ENCODE results near the gene DUS1L.

The DUS1L gene

GRCh38 chr17:82021107-82021899, 44.3 kb downstream of the DUS1L start:
- peak overlapping the region; percentile 67 to 85; a peak in 3 of 4 replicates for H3K4me3 ChIP-seq (ENCODE audit: low read depth in 1 of 2, low read length in 2 of 2)
- peak overlapping the region; percentile 73 for H3K9ac ChIP-seq (ENCODE audit: low read depth, low read length)
- peaks cover 43% of the 10 kb centered on the region for H3K79me2 ChIP-seq (ENCODE audit: insufficient read depth, low read length)
- peak overlapping the region; percentile 97 for H3K4me2 ChIP-seq (ENCODE audit: insufficient read depth, low read length)
- no peak for TF ChIP-seq EZH2 (IDR thresholded peaks at IDR 0.05; ENCODE audit: borderline replicate concordance, low read depth, low read length, severe bottlenecking)
- TF ChIP-seq, protein P1, sequence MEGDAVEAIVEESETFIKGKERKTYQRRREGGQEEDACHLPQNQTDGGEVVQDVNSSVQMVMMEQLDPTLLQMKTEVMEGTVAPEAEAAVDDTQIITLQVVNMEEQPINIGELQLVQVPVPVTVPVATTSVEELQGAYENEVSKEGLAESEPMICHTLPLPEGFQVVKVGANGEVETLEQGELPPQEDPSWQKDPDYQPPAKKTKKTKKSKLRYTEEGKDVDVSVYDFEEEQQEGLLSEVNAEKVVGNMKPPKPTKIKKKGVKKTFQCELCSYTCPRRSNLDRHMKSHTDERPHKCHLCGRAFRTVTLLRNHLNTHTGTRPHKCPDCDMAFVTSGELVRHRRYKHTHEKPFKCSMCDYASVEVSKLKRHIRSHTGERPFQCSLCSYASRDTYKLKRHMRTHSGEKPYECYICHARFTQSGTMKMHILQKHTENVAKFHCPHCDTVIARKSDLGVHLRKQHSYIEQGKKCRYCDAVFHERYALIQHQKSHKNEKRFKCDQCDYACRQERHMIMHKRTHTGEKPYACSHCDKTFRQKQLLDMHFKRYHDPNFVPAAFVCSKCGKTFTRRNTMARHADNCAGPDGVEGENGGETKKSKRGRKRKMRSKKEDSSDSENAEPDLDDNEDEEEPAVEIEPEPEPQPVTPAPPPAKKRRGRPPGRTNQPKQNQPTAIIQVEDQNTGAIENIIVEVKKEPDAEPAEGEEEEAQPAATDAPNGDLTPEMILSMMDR (IDR thresholded peaks at IDR 0.05; ENCODE audit: borderline replicate concordance, extremely low read depth, low read length, poor library complexity, severe bottlenecking) = peak; percentile 79
- peaks cover 43% of the 10 kb centered on the region for H4K20me1 ChIP-seq (ENCODE audit: insufficient read depth, low read length)
- ATAC-seq (ENCODE audit: insufficient read depth, low read depth) (no peak), DNase-seq (peak; percentile 64)
- H3K9me3 ChIP-seq (ENCODE audit: insufficient read depth, low read length, severe bottlenecking) = no peaks in the 10 kb centered on the region
- H2AFZ ChIP-seq (ENCODE audit: low read depth, low read length) = no peak overlapping the region
- H3K27me3 ChIP-seq (ENCODE audit: insufficient read depth, low read length, poor library complexity) = no peaks in the 10 kb centered on the region
- H3K36me3 ChIP-seq (ENCODE audit: insufficient read depth, low read length) = peaks cover 46% of the 10 kb centered on the region
- peaks cover 43% of the 10 kb centered on the region for H3K4me1 ChIP-seq (ENCODE audit: insufficient read depth, low read length)
- H3K27ac ChIP-seq (ENCODE audit: low read length) = peak overlapping the region; percentile 73; the same call in 1 of the 2 replicates

GRCh38 chr17:82020572-82021106, 45.0 kb downstream of the DUS1L start:
- no peak overlapping the region for H2AFZ ChIP-seq (ENCODE audit: low read depth, low read length)
- H3K36me3 ChIP-seq (ENCODE audit: insufficient read depth, low read length) = peaks cover 40% of the 10 kb centered on the region
- DNase-seq = no peak
- peaks cover 43% of the 10 kb centered on the region for H3K79me2 ChIP-seq (ENCODE audit: insufficient read depth, low read length)
- H3K9me3 ChIP-seq (ENCODE audit: insufficient read depth, low read length, severe bottlenecking) = no peaks in the 10 kb centered on the region
- H3K9ac ChIP-seq (ENCODE audit: low read depth, low read length) = peak overlapping the region; percentile 73
- TF ChIP-seq EZH2 (IDR thresholded peaks at IDR 0.05; ENCODE audit: borderline replicate concordance, low read depth, low read length, severe bottlenecking) = no peak
- TF ChIP-seq, protein P1 (IDR thresholded peaks at IDR 0.05; ENCODE audit: borderline replicate concordance, extremely low read depth, low read length, poor library complexity, severe bottlenecking) = no peak
- peak overlapping the region in 1 of 2 experiments; percentile 85; a peak in 1 of 4 replicates for H3K4me3 ChIP-seq (ENCODE audit: low read depth in 1 of 2, low read length in 2 of 2)
- no peaks in the 10 kb centered on the region for H3K27me3 ChIP-seq (ENCODE audit: insufficient read depth, low read length, poor library complexity)
- H3K4me1 ChIP-seq (ENCODE audit: insufficient read depth, low read length) = peaks cover 43% of the 10 kb centered on the region
- H4K20me1 ChIP-seq (ENCODE audit: insufficient read depth, low read length) = peaks cover 43% of the 10 kb centered on the region
- ATAC-seq (ENCODE audit: insufficient read depth, low read depth) = no peak
- H3K4me2 ChIP-seq (ENCODE audit: insufficient read depth, low read length) = peak overlapping the region; percentile 97
- no peak overlapping the region for H3K27ac ChIP-seq (ENCODE audit: low read length)

- DNase-seq = peak; percentile 68
These were observed 45.7 kb downstream of the DUS1L start for GRCh38 chr17:82019690-82020571.

More at GRCh38 chr17:82019690-82020571, 45.7 kb downstream of the DUS1L start:
- TF ChIP-seq, protein P1 (IDR thresholded peaks at IDR 0.05; ENCODE audit: borderline replicate concordance, extremely low read depth, low read length, poor library complexity, severe bottlenecking) = peak; percentile 84
- no peak for TF ChIP-seq EZH2 (IDR thresholded peaks at IDR 0.05; ENCODE audit: borderline replicate concordance, low read depth, low read length, severe bottlenecking)
- peak overlapping the region; percentile 73; the same call in 1 of the 2 replicates for H3K9ac ChIP-seq (ENCODE audit: low read depth, low read length)
- H3K27me3 ChIP-seq (ENCODE audit: insufficient read depth, low read length, poor library complexity) = no peaks in the 10 kb centered on the region
- H4K20me1 ChIP-seq (ENCODE audit: insufficient read depth, low read length) = peaks cover 39% of the 10 kb centered on the region
- no peak overlapping the region for H3K4me3 ChIP-seq (ENCODE audit: low read depth in 1 of 2, low read length in 2 of 2)
- H3K79me2 ChIP-seq (ENCODE audit: insufficient read depth, low read length) = peaks cover 43% of the 10 kb centered on the region
- peaks cover 33% of the 10 kb centered on the region for H3K36me3 ChIP-seq (ENCODE audit: insufficient read depth, low read length)
- no peak for ATAC-seq (ENCODE audit: insufficient read depth, low read depth)
- no peaks in the 10 kb centered on the region for H3K9me3 ChIP-seq (ENCODE audit: insufficient read depth, low read length, severe bottlenecking)
- no peak overlapping the region for H2AFZ ChIP-seq (ENCODE audit: low read depth, low read length)
- peak overlapping the region; percentile 97; the same call in 1 of the 2 replicates for H3K4me2 ChIP-seq (ENCODE audit: insufficient read depth, low read length)
- no peak overlapping the region for H3K27ac ChIP-seq (ENCODE audit: low read length)
- H3K4me1 ChIP-seq (ENCODE audit: insufficient read depth, low read length) = peaks cover 36% of the 10 kb centered on the region

Measured in DND-41 (cell line).